GM20000 (cell line): ENCODE measurements around the gene RCBTB2.

Source experiments
- DNase-seq: peaks from one replicate; pipeline ENCODE4 v3.0.0; 2012; ENCODE audit warnings: low spot score
- CTCF ChIP-seq: IDR thresholded peaks from 2 replicates; pipeline ENCODE4 v1.5.1; 2012; ENCODE audit warnings: mild to moderate bottlenecking, control low read depth; ENCODE audit errors: extremely low read depth, missing control alignments

The RCBTB2 gene

GRCh38 chr13:48569104-48569666 lies 36.3 kb upstream of the RCBTB2 start:
- DNase-seq = no peak

DNA sequence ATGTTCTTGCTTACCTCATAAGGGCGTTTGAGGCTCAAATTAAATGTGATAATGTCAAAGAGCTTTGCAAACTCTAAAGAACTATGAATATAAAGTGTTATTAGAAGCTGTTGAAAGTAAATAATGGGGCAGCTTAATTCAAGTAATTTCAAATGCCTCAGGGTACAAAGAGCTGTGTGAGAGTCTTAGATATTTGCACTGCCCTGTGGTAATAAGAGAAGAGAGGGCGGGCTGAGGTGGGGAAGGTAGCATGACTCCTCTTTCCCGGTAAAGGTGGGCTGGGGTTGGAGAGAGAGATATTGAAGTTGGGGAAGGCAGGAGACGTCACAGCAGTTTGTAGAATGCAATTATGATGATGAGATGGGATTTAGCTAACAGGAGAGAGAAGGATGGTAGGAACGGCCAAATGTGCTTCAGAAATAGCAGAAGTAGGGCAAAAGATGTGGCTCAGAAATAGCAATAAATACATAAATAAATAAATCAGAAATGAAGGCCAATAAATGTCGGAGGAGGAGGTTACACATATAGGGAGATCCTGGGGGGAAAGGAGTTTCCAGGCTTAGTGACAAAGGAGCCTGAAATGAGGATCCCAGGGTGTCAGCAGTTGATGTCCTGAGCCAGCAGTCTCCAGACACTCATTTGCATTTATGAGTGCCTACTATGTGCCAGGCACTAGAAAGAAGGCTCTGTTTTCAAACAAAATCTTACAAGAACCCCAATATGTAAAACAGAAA lies 35.7 kb upstream of the RCBTB2 start:
- no peak for TF ChIP-seq CTCF
- no peak for DNase-seq

More at GRCh38 chr13:48569104-48569666, 36.3 kb upstream of the RCBTB2 start:
- TF ChIP-seq CTCF = no peak

DNA sequence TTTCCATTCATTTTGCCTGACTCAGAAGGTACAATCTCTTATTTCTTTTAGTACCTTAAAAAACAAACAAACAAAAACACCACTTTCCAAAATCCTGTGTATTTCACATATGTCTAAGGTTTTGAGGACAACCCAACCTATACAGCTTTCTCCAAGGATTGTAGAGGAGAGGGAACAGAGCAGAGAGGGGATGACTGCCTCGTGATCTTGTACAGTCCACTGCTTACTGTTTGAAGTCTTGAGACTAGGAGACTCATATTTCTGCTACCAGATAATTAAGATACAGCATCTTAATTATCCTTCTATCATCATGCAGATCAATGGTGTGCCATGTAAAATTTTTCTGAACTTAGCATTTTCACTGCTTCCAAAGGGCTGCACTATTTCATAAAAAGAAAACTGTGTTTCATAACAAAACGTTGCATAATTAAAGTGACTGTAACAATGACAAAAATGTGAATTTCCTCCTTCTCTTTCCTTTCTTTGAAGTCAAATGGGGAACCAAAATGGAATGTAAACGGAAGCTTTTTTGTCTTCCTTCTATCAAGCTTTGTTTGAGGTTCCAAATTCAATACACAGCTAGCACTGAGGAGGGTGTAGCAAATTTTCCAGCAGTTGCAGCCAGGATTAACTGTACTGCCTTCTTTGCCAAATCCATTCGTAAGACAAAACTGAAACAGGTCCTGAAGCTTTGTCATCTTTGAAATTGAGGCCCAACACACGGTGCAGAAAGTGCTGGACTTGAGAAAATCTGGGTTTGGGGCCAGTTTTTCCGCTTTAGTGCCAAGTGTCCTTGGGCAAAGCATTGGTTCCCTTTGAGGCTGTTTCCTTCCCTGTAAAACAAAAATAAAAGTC lies 34.9 kb upstream of the RCBTB2 start:
- TF ChIP-seq CTCF = no peak
- DNase-seq = no peak

DNA sequence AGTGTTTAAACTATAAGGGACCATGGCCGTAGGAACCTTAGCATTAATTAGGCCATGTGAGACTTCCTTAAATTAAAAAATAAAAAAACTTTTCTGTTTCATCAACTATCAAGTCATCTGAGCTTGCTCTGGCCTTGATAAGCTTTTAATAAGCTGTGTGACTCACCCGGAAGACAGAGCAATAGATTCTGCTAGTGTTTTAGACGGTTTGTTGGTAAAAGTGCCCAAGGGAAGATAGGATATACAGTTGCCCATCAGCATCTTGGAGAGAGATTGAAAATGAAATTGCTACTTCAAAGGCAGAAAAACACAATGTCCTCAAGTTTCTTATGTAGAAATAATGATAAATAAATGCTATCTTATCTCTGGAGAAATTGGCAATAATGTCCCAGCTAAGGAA lies 31.2 kb upstream of the RCBTB2 start:
- DNase-seq = no peak
- no peak for TF ChIP-seq CTCF

GRCh38 chr13:48563626-48564025 lies 30.7 kb upstream of the RCBTB2 start:
- no peak for TF ChIP-seq CTCF

GRCh38 chr13:48562296-48563066 lies 29.6 kb upstream of the RCBTB2 start:
- TF ChIP-seq CTCF = no peak

More at GRCh38 chr13:48563626-48564025, 30.7 kb upstream of the RCBTB2 start:
- DNase-seq = no peak

More at GRCh38 chr13:48562296-48563066, 29.6 kb upstream of the RCBTB2 start:
- peak; percentile 73 for DNase-seq
